Endodermal cell (in vitro differentiated cells): ENCODE results near the gene SRL. TPM values are rescaled to one million over a fixed set of nuclear protein-coding genes. Genes with fewer than 3 reads are reported as not detected.

ENCODE experiments used
- DNase-seq: peaks from one replicate; pipeline ENCODE4 v3.0.0-alpha.2; 2017
- H3K27ac ChIP-seq: 2 replicates; pipeline ENCODE4 v1.5.1; 2013; ENCODE audit warnings: mild to moderate bottlenecking, low read depth, low read length, moderate library complexity
- H3K27me3 ChIP-seq: 2 replicates; pipeline ENCODE4 v1.6.1; 2013; ENCODE audit warnings: mild to moderate bottlenecking, low read length, moderate library complexity; ENCODE audit not compliant: insufficient read depth, control insufficient read depth, poor library complexity, severe bottlenecking
- H3K36me3 ChIP-seq: 2 replicates; pipeline ENCODE4 v1.7.0; 2013; ENCODE audit warnings: mild to moderate bottlenecking, low read length, moderate library complexity; ENCODE audit not compliant: control insufficient read depth, insufficient read depth
- H3K4me1 ChIP-seq: one replicate; pipeline ENCODE4 v1.7.0; 2013; ENCODE audit warnings: low read length; ENCODE audit not compliant: control insufficient read depth, insufficient read depth
- H3K4me3 ChIP-seq: 2 replicates; pipeline ENCODE4 v1.5.1; 2013; ENCODE audit warnings: mild to moderate bottlenecking, low read length, moderate library complexity
- H3K9ac ChIP-seq: 2 replicates; pipeline ENCODE4 v1.6.1; 2013; ENCODE audit warnings: mild to moderate bottlenecking, low read length, moderate library complexity; ENCODE audit not compliant: poor library complexity, severe bottlenecking; ENCODE audit errors: extremely low read depth
- H3K9me3 ChIP-seq: 2 replicates; pipeline ENCODE4 v1.6.1; 2013; ENCODE audit warnings: mild to moderate bottlenecking, low read length, moderate library complexity; ENCODE audit not compliant: control insufficient read depth
- H3K27ac Mint-ChIP-seq: 2 replicates; pipeline ENCODE4 v1.8.0; 2020; ENCODE audit warnings: mixed read lengths
- H3K27me3 Mint-ChIP-seq: 2 replicates; pipeline ENCODE4 v1.8.0; 2021; ENCODE audit warnings: mild to moderate bottlenecking, mixed read lengths; ENCODE audit not compliant: insufficient read depth
- H3K36me3 Mint-ChIP-seq: 2 replicates; pipeline ENCODE4 v1.8.0; 2020; ENCODE audit warnings: low read depth, mixed read lengths
- H3K4me1 Mint-ChIP-seq: 2 replicates; pipeline ENCODE4 v1.8.0; 2020; ENCODE audit warnings: mixed read lengths
- H3K4me3 Mint-ChIP-seq: 2 replicates; pipeline ENCODE4 v1.8.0; 2020; ENCODE audit warnings: mild to moderate bottlenecking, moderate library complexity, mixed read lengths
- H3K9me3 Mint-ChIP-seq: 2 replicates; pipeline ENCODE4 v1.8.0; 2020; ENCODE audit warnings: mild to moderate bottlenecking, mixed read lengths
- WGBS, 2 experiments: methylation state at CpG; one replicate each; pipeline versions ENCODE4 v1.1.5 to v1.1.7; 2013; ENCODE audit warnings: missing lambda C conversion rate in 2 of 2, mixed read lengths in 1 of 2; ENCODE audit not compliant: insufficient coverage in 1 of 2, insufficient read length in 1 of 2; 5-methylcytosine and 5-hydroxymethylcytosine counted together
- total RNA-seq, 2 donors: library from RNA; stranded (reverse); fragmentation: NEBNext Ultra II Directional in 1 of 2; extraction: Animal tissue kit (Norgen Biotek cat#: 25700) in 1 of 2; gene quantifications; 2 replicates in 1 of 2; 3 replicates in 1 of 2; pipeline ENCODE4 v1.2.1, GENCODE V29; 2021
- TF ChIP-seq, protein P1 (sequence below): fragments of 200-600 bp; sonication (generic); conservative IDR thresholded peaks from 2 replicates; pipeline ENCODE4 v1.5.0; 2021; ENCODE audit warnings: antibody characterized with exemption, mild to moderate bottlenecking

The SRL gene
- total RNA-seq, 2 donors from 2014 or later: not detected

DNA sequence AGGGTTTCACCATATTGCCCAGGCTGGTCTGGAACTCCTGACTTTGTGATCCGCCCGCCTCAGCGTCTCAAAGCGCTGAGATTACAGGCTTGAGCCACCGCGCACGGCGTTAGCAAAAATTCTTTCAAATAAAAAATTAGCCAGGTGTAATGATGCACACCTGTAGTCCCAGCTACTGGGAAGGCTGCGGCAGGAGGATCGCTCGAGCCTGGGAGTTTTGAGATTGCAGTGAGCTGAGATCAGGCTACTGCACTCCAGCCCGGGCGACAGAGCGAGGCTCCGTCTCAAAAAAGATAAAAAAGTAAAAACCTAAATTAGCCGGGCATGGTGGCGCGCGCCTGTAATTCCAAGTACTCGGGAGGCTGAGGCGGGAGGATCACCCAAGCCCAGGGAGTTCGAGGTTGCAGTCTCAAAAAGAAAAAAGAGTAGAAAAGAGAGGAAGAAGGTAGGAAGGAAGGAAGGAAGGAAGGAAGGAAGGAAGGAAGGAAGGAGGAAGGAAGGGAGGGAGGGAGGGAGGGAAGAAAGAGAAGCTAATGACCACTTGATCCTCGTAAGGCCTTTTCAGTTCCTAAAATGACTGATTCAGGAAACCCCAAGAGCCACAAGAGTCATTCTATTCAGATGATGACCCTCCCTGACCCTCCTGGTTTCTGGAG is 59.2 kb downstream of the SRL start:
- Mint-ChIP-seq H3K9me3 (no peaks in the 10 kb centered on the region), H3K4me1 (peaks cover 3% of the 10 kb centered on the region), H3K36me3 (no peaks in the 10 kb centered on the region), H3K27ac (peak overlapping the region; percentile 58), H3K27me3 (peaks cover 13% of the 10 kb centered on the region), H3K4me3 (peak overlapping the region; percentile 75)
- WGBS, 2 experiments: 86 to 91% methylated on average over 22 to 23 of the region's 23 CpGs
- no peaks in the 10 kb centered on the region for H3K9me3 ChIP-seq
- no peaks in the 10 kb centered on the region for H3K27me3 ChIP-seq
- H3K4me1 ChIP-seq: no peaks in the 10 kb centered on the region
- no peak for DNase-seq
- H3K27ac ChIP-seq: no peak overlapping the region
- H3K9ac ChIP-seq: peak overlapping the region; percentile 74
- no peaks in the 10 kb centered on the region for H3K36me3 ChIP-seq
- H3K4me3 ChIP-seq: peak overlapping the region; percentile 86
- TF ChIP-seq, protein P1, sequence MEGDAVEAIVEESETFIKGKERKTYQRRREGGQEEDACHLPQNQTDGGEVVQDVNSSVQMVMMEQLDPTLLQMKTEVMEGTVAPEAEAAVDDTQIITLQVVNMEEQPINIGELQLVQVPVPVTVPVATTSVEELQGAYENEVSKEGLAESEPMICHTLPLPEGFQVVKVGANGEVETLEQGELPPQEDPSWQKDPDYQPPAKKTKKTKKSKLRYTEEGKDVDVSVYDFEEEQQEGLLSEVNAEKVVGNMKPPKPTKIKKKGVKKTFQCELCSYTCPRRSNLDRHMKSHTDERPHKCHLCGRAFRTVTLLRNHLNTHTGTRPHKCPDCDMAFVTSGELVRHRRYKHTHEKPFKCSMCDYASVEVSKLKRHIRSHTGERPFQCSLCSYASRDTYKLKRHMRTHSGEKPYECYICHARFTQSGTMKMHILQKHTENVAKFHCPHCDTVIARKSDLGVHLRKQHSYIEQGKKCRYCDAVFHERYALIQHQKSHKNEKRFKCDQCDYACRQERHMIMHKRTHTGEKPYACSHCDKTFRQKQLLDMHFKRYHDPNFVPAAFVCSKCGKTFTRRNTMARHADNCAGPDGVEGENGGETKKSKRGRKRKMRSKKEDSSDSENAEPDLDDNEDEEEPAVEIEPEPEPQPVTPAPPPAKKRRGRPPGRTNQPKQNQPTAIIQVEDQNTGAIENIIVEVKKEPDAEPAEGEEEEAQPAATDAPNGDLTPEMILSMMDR: no peak

DNA sequence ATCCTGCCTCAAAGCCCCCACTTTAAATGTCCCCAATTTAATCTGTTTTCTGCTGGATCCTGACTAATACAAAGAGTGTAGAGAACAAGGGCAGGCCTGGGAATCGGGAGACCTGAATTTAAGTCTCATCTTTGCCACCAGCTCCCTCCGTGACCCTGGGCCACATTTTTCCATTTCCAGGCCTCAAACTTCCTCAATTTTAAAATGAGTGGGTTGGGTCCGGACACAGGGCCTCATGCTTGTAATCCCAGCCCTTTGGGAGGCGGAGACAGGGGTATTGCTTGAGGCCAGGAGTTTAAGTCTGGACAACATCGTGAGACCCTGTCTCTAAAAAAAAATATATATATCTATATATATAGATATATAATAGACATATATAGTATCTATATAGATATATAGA is 61.4 kb downstream of the SRL start:
- no peak overlapping the region for H3K4me3 ChIP-seq
- H3K36me3 Mint-ChIP-seq: no peaks in the 10 kb centered on the region
- H3K9ac ChIP-seq: no peak overlapping the region
- H3K4me1 ChIP-seq: no peaks in the 10 kb centered on the region
- no peaks in the 10 kb centered on the region for H3K27me3 ChIP-seq
- no peak overlapping the region for H3K27ac Mint-ChIP-seq
- H3K27ac ChIP-seq: no peak overlapping the region
- peaks cover 3% of the 10 kb centered on the region for H3K4me1 Mint-ChIP-seq
- H3K36me3 ChIP-seq: no peaks in the 10 kb centered on the region
- no peaks in the 10 kb centered on the region for H3K9me3 ChIP-seq
- WGBS, 2 experiments: 96% methylated on average over 4 of the region's 5 CpGs; no CpG with 5 or more reads in 1 of the 2 experiments
- H3K9me3 Mint-ChIP-seq: no peaks in the 10 kb centered on the region
- TF ChIP-seq, protein P1: no peak
- no peak overlapping the region for H3K4me3 Mint-ChIP-seq
- peaks cover 6% of the 10 kb centered on the region for H3K27me3 Mint-ChIP-seq
- DNase-seq: no peak

DNA sequence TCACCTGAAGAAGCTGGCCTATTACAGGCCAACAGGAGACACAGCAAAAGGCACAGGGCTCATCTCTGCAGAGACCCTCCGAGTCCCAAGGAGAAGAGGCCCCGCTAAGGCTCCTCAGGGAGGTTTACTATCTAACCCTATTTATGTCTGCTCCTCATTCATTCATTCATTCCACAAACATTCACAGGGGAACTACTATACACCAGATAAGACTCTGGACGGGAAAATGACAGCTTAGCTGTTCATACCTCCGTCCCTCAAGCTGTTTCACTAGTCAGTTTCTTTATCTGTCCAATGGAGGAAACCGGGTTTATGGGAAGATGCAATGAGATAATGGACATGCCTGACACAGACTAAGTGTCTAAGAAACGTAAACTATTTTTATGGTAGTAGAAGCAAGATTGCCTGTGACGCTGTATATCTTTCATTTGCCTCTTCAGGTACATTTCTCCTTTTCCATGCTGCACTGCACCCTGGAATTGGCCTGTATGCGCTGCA is 62.1 kb downstream of the SRL start:
- H3K9me3 ChIP-seq: no peaks in the 10 kb centered on the region
- no peaks in the 10 kb centered on the region for H3K4me1 ChIP-seq
- WGBS, 2 experiments: 94 to 96% methylated on average over 5 to 8 of the region's 8 CpGs
- no peak overlapping the region for H3K4me3 ChIP-seq
- TF ChIP-seq, protein P1: no peak
- no peak overlapping the region for H3K27ac ChIP-seq
- Mint-ChIP-seq H3K36me3 (no peaks in the 10 kb centered on the region), H3K4me3 (no peak overlapping the region), H3K27ac (no peak overlapping the region), H3K9me3 (no peaks in the 10 kb centered on the region), H3K27me3 (peaks cover under 1% of the 10 kb centered on the region), H3K4me1 (peaks cover 3% of the 10 kb centered on the region)
- H3K36me3 ChIP-seq: no peaks in the 10 kb centered on the region
- no peaks in the 10 kb centered on the region for H3K27me3 ChIP-seq
- no peak for DNase-seq
- no peak overlapping the region for H3K9ac ChIP-seq
